Effector memory CD8-positive, alpha-beta T cell (primary cell): Measurements from ENCODE around the gene PTMS.

Source experiments
- ATAC-seq: fragments of 150-1000 bp; cut with Tn5 transposase; replicated peaks from 2 replicates; pipeline ENCODE4 v1.10.0; 2021; ENCODE audit warnings: mild to moderate bottlenecking, moderate library complexity
- DNase-seq, 3 experiments: peaks; one replicate each; pipeline ENCODE4 v3.0.0; 2021
- H3K27ac Mint-ChIP-seq, 2 donors: one replicate each; pipeline ENCODE4 v1.8.0; 2022; ENCODE audit warnings: mild to moderate bottlenecking in 2 of 2, mixed read lengths in 2 of 2, moderate library complexity in 2 of 2
- H3K27me3 Mint-ChIP-seq, 2 donors: one replicate each; pipeline ENCODE4 v1.8.0; 2022; ENCODE audit warnings: mixed read lengths in 2 of 2
- H3K36me3 Mint-ChIP-seq: one replicate; pipeline ENCODE4 v1.8.0; 2022; ENCODE audit warnings: mild to moderate bottlenecking, moderate library complexity, mixed read lengths; ENCODE audit not compliant: insufficient read depth
- H3K4me1 Mint-ChIP-seq, 2 donors: one replicate each; pipeline ENCODE4 v1.8.0; 2022; ENCODE audit warnings: low read depth in 2 of 2, mixed read lengths in 2 of 2
- H3K4me3 Mint-ChIP-seq, 2 donors: one replicate each; pipeline ENCODE4 v1.8.0; 2022; ENCODE audit warnings: mild to moderate bottlenecking in 2 of 2, mixed read lengths in 2 of 2, moderate library complexity in 2 of 2
- H3K9me3 Mint-ChIP-seq, 2 donors: one replicate each; pipeline ENCODE4 v1.8.0; 2022; ENCODE audit warnings: mixed read lengths in 2 of 2

The PTMS gene

DNA sequence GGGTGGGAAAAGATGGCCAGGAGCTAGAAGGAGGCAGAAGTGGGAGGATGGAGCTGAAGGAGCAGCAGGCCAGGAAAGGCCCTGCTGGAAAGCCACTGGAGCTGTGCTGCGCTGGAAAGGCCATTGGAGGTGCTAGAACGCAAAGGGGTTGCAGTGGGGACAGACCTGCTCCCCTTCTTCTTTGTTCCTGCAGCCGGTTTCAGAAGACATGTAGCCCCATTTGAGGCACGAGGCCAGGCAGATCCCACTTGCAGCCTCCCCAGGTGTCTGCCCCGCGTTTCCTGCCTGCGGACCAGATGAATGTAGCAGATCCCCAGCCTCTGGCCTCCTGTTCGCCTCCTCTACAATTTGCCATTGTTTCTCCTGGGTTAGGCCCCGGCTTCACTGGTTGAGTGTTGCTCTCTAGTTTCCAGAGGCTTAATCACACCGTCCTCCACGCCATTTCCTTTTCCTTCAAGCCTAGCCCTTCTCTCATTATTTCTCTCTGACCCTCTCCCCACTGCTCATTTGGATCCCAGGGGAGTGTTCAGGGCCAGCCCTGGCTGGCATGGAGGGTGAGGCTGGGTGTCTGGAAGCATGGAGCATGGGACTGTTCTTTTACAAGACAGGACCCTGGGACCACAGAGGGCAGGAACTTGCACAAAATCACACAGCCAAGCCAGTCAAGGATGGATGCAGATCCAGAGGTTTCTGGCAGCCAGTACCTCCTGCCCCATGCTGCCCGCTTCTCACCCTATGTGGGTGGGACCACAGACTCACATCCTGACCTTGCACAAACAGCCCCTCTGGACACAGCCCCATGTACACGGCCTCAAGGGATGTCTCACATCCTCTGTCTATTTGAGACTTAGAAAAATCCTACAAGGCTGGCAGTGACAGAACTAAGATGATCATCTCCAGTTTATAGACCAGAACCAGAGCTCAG, 53.2 kb downstream of the PTMS start:
- H3K4me1 Mint-ChIP-seq = peaks cover 4 to 11% of the 10 kb centered on the region in 2 donors
- H3K27ac Mint-ChIP-seq = no peak overlapping the region
- ATAC-seq = no peak
- H3K36me3 Mint-ChIP-seq = no peaks in the 10 kb centered on the region
- DNase-seq = no peak
- H3K4me3 Mint-ChIP-seq = no peak overlapping the region
- H3K9me3 Mint-ChIP-seq = no peaks in the 10 kb centered on the region
- H3K27me3 Mint-ChIP-seq = peaks cover 41 to 56% of the 10 kb centered on the region in 2 donors

DNA sequence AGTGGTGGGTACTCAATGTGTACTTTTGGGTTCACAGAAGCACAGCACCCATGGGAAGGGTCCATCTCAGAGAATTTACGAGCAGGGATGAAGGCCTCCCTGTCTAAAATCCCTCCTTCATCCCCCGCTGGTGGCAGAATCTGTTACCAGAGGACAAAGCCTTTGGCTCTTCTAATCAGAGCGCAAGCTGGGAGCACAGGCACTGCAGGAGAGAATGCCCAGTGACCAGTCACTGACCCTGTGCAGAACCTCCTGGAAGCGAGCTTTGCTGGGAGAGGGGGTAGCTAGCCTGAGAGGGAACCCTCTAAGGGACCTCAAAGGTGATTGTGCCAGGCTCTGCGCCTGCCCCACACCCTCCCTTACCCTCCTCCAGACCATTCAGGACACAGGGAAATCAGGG, 54.0 kb downstream of the PTMS start:
- Mint-ChIP-seq H3K4me1 (peaks cover 5 to 11% of the 10 kb centered on the region in 2 donors), H3K4me3 (no peak overlapping the region), H3K27ac (no peak overlapping the region), H3K9me3 (no peaks in the 10 kb centered on the region), H3K27me3 (peaks cover 43 to 56% of the 10 kb centered on the region in 2 donors), H3K36me3 (no peaks in the 10 kb centered on the region)
- ATAC-seq = no peak
- DNase-seq = no peak
